Stimulated activated CD4-positive, alpha-beta T cell treated with anti-CD3 and anti-CD28 coated beads, TNF-alpha, amount 100 ng/mL, for 4 hours (primary cell): Measurements from ENCODE around the gene TRAF5.
A peak's percentile ranks its signal among the peaks of the same experiment; 100 is the strongest.
"Not testable (repeated sequence)": the region's sequence is repeated elsewhere in the genome, so short reads cannot be mapped to it uniquely, and the experiment has no call there.

ENCODE experiments used
- DNase-seq, 3 experiments: peaks; one replicate each; pipeline ENCODE4 v3.0.0-alpha.2; 2020; ENCODE audit warnings: low read depth in 3 of 3

TRAF5 gene

DNA sequence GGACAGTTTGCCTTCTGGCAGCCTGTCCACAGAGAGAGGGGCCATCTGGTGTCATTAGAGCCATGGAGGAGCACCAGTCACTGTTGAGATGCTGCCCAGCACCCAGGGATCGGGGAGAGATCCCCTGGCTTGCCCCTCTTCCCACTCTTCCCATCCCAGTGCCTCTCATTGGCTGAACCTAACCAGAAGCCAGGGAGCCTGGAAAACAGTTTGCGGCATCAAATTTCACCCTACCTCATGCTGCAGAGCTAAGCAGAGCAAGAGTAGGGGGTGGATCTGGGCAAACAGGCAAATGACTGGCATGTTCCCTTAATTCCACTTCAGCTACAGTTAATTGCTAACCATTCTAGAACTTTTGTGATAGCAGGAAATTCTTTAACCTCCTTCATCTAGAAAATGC lies 19.1 kb downstream of the TRAF5 start:
- DNase-seq = no peak

- no peak for DNase-seq
Measured at GRCh38 chr1:211347077-211347844, 20.6 kb downstream of the TRAF5 start.

GRCh38 chr1:211348547-211348946 lies 21.9 kb downstream of the TRAF5 start:
- no peak for DNase-seq

DNA sequence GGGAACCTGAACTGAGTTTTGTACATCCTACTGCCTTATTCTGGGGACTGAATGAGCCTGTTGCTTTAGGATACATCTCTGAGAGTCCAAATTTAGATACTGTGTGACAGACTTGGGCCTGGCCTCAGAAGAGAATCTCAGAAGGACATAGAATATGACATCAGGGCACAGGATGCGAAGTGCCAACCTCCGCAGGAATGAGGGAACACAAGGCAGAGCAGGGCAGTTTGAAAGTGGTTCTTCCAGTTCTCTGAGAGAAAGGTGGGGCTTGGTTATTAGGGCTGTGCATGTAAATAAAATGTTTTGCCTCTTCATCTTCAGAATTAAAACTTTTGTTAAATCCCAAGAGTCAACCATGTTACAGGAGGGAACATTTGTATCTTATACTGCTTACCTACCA lies 23.1 kb downstream of the TRAF5 start:
- DNase-seq = no peak

DNA sequence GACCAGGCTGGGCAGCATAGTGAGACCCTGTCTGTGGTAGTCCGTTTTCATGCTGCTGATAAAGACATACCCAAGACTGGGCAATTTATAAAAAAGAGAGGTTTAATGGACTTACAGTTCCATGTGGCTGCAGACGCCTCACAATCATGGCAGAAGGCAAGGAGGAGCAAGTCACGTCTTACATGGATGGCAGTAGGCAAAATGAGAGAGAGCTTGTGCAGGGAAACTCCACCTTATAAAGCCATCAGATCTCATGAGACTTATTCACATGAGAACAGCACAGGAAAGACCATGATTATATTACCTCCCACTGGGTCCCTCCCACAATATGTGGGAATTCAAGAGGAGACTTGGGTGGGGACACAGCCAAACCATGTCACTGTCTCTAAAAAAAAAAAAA lies 25.4 kb downstream of the TRAF5 start:
- not testable (repeated sequence) for DNase-seq

- no peak for DNase-seq
Measured at GRCh38 chr1:211352465-211352864, 25.8 kb downstream of the TRAF5 start.

GRCh38 chr1:211352985-211353515 lies 26.4 kb downstream of the TRAF5 start:
- peak in 2 of 3 experiments; percentile 40 for DNase-seq

- DNase-seq = no peak
Measured at GRCh38 chr1:211353562-211354212, 27.1 kb downstream of the TRAF5 start.

GRCh38 chr1:211355873-211356272 lies 29.2 kb downstream of the TRAF5 start:
- no peak for DNase-seq

DNA sequence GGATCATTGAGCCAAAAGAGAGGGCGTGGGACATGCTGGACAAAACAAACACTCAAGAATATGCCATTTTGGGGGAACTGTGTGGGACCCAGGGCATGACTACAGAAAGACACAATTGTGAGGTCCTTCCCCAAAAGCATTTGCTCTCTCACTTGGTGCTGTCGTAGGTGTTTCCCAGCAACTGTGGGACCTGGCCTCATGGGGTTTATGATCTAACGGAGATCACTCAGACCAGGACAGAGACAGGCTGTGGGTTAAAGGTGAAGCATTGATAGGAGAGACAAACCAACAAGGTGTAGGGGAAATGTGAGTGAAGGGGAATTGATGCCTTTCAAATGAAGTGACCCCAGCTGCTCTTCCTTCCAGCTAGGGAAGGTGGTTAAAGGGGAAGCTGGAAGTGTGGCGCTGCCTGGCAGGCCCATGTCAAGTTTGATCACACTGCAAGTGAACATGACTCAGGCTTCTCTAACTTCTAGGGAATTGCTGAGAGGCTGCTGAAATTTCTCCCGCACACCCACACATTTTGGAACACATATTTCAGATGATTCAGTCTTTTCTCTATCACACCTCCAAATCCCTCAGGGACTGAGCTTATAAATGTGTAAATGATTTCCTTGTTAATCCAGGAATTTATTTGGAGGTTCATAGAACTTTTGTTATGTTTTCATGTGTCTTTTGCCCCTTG lies 30.2 kb downstream of the TRAF5 start:
- no peak for DNase-seq

DNA sequence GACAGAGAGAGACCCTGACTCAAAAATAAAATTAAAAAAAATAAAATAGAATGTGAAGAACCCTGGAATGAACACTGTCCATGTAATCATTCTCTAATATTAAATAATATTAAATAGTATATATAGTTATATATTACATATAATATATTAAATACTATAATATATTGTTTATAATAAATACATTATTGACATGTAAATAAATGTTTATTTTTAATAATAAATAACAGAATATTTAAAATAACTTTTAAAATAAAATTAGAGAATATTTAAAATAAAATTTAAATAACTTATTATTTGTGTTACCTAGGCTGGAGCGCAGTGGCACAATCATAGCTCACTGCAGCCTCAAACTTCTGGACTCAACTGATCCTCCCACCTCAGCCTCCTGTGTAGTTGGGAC lies 32.1 kb downstream of the TRAF5 start:
- DNase-seq = no peak

DNA sequence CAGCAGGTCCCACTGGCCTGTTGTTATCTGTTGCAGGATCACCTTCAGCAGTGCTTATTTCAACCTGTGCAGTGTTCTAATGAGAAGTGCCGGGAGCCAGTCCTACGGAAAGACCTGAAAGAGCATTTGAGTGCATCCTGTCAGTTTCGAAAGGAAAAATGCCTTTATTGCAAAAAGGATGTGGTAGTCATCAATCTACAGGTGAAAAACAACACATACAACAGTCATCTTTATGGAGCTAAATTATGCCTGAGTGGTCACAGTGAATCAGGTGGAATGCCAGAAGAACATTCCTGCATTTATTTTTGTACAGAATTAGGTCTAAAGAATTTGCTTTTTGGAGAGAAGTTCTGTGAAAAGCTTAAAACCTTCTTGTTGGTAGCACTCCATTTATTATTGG lies 33.2 kb downstream of the TRAF5 start:
- no peak for DNase-seq

DNA sequence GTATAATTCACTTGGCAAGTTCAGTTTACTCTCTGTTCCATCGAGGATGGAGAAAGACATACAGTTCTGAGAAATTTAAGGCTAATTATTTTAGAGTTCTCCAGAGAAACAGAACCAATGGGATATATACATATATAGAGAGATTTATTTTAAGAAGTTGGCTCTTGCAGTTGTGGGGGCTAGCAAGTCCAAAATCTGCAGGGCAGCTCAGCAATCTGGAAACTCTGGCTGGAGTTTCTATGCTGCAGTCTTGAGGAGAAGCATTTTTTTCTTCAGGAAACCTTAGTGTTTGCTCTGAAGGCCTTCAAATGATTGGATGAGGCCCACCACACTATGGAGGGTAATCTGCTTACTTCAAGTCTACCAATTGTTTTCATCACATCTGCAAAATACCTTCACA lies 34.6 kb downstream of the TRAF5 start:
- no peak for DNase-seq

GRCh38 chr1:211369640-211370039 lies 43.0 kb downstream of the TRAF5 start:
- DNase-seq = no peak

DNA sequence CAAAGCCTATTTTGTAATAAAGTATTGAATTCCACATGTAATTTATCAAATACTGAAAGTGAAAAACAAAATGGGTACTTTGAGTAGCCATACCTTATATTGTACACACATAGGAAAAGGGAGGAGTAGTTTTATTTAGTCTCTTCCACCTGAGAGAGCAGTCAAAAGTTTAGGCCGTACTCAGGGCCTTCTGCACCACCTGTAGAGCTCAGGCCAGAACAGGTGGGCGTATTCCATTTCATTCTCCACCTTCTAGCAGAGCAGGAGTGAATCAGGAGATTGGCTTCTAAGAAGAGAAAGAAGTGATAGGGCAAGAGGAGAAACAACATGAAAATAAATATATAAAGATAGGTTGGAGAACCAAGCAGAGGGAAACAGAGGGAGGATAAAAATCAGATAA lies 44.0 kb downstream of the TRAF5 start:
- DNase-seq = no peak

GRCh38 chr1:211371406-211372105 lies 44.9 kb downstream of the TRAF5 start:
- DNase-seq = no peak

DNA sequence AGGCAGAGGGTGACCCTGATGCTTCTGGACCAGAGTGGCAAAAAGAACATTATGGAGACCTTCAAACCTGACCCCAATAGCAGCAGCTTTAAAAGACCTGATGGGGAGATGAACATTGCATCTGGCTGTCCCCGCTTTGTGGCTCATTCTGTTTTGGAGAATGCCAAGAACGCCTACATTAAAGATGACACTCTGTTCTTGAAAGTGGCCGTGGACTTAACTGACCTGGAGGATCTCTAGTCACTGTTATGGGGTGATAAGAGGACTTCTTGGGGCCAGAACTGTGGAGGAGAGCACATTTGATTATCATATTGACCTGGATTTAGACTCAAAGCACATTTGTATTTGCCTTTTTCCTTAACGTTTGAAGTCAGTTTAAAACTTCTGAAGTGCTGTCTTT lies 45.8 kb downstream of the TRAF5 start:
- no peak for DNase-seq

- no peak for DNase-seq
Measured at GRCh38 chr1:211375146-211375818, 48.6 kb downstream of the TRAF5 start.

- no peak for DNase-seq
Measured at GRCh38 chr1:211375949-211376348, 49.3 kb downstream of the TRAF5 start.

DNA sequence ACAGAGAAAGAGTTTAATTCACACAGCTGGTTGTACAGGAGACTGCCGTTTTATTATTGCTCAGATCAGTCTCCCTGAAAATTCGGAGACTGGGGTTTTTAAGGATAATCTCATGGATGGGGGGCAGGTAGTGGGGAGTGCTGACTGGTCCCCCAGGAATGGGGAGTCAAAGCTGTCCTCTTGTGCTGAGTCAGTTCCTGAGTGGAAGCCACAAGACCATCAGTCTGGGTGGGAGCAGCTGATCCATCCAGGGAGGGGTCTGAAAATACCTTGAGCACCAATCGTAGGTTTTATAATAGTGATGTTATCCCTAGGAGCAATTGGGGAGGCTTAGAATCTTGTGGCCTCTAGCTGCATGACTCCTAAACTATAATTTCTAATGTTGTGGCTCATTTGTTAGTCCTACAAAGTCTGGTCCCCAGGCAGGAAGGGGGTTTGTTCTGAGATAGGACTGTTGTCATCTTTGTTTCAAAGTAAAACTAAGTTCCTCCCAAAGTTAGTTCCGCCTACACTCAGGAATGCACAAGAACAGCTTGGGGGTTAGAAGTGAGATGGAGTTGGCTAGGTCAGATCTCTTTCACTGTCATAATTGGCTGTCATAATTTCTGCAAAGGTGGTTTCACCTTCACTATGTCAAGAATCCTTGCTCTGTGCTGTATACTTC lies 50.3 kb downstream of the TRAF5 start:
- no peak for DNase-seq
